Activated naive CD4-positive, alpha-beta T cell treated with anti-CD3 and anti-CD28 coated beads, Interleukin-2, amount 50 U/mL, for 72 hours (primary cell): ENCODE measurements around the gene MZT2B. TPM values are rescaled to one million over a fixed set of nuclear protein-coding genes. Genes with fewer than 3 reads are reported as not detected.
"Not testable (repeated sequence)": the region's sequence is repeated elsewhere in the genome, so short reads cannot be mapped to it uniquely, and the experiment has no call there.

Source experiments
- ATAC-seq, 2 donors: fragments of 150-1000 bp; cut with Tn5 transposase; 2 replicates each; pipeline ENCODE4 v1.10.0; 2021; ENCODE audit warnings: mild to moderate bottlenecking in 2 of 2, moderate library complexity in 2 of 2
- DNase-seq, 2 donors: peaks; one replicate each; pipeline ENCODE4 v3.0.0; 2021 to 2022; ENCODE audit warnings: low spot score in 2 of 2
- H3K27ac Mint-ChIP-seq, 2 donors: one replicate each; pipeline ENCODE4 v1.8.0; 2022; ENCODE audit warnings: mild to moderate bottlenecking in 2 of 2, mixed read lengths in 2 of 2
- H3K36me3 Mint-ChIP-seq, 2 donors: one replicate each; pipeline ENCODE4 v1.8.0; 2022; ENCODE audit warnings: mixed read lengths in 2 of 2
- H3K9me3 Mint-ChIP-seq, 2 donors: one replicate each; pipeline ENCODE4 v1.8.0; 2022; ENCODE audit warnings: mixed read lengths in 2 of 2
- total RNA-seq, 2 donors: library from RNA; stranded (reverse); gene quantifications; one replicate each; pipeline ENCODE4 v1.2.3, GENCODE V29; 2022

The MZT2B gene
- total RNA-seq, 2 donors from 2014 or later, result 392 to 450 TPM

DNA sequence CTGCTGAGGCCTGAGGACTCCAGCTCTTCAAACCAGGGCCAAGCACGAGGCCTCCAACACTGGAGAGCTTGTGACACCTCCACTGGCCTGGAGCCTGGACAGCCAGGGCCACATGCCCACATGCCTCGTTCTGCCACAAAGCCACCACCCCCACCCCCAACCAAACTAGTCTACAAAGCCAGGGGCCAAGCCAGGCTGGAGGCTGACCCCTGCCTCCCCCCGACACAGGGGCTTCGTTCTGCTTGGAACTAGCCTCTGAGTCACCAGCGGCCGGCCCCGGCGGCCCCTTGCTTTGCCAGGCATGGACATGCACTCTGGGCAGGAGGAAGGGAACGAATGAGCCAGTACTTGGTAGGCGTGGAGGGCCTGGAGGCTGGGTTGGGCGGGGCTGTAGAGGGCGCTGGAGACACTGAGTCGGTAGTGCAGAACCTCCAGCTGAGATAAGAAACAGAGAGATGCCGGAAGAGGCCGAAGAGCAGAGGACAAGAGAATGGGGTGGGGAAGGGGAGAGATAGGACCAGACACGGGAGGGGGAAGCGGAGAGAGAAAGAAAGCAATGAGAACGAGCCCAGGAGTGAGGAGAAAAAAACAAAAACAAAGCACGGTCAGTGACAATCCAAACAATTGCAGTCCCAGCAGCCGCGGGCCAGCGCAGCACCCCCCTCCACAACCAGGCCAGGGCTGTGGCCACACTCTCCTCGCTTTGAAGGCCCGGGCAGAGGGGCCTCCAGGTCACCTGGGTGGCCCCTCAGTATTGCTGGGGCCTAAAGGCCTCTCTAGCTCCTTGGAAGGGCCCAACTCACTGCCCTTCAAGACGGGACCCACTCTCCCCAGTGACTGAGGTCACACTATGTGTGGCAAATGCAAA, 21.0 kb upstream of the MZT2B start:
- H3K9me3 Mint-ChIP-seq, H3K27ac Mint-ChIP-seq, ATAC-seq, DNase-seq: not testable (repeated sequence)
- H3K36me3 Mint-ChIP-seq, result peaks cover 6 to 14% of the 10 kb centered on the region in 2 donors

DNA sequence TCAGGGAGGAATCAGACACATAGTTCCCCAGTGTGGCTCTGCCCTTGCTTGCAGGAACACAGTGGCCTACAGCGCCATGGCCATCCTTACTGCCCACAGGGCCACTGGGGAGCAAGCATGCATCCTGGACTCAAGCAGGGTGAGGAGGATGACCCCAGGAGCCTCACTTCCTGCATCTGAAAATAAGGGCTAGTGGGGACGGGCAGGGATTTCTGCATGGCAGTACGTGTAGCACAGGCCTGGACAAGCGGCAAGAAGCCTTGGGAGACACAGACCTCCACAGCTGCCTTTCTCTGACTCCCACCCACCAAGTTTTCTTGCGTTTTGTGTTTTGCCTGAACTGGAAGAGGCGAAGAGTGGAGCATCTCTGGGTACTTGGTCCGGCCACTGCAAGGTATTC, 19.6 kb upstream of the MZT2B start:
- H3K9me3 Mint-ChIP-seq, ATAC-seq, H3K27ac Mint-ChIP-seq, DNase-seq: not testable (repeated sequence)
- H3K36me3 Mint-ChIP-seq, result peaks cover 9 to 19% of the 10 kb centered on the region in 2 donors

DNA sequence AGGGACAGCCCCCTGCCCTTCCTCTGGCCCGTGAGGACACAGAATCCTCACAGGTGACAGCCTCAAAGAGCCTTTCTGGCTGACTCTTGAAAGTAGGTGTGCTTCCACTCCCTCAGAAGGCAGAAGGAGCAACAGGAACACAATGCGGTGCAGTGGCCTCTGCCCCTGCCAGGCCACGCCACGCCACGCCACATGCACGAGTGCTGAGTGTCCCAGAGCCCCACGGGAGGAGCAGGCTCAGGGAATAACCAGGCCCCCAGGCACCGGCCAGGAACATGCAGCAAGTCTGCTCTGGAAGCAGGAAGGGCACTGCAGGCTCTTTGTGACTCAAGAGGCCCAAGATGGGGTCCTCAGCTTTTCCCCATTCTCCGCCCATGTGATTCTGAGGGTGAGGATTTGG, 19.1 kb upstream of the MZT2B start:
- no peaks in the 10 kb centered on the region for H3K9me3 Mint-ChIP-seq

DNA sequence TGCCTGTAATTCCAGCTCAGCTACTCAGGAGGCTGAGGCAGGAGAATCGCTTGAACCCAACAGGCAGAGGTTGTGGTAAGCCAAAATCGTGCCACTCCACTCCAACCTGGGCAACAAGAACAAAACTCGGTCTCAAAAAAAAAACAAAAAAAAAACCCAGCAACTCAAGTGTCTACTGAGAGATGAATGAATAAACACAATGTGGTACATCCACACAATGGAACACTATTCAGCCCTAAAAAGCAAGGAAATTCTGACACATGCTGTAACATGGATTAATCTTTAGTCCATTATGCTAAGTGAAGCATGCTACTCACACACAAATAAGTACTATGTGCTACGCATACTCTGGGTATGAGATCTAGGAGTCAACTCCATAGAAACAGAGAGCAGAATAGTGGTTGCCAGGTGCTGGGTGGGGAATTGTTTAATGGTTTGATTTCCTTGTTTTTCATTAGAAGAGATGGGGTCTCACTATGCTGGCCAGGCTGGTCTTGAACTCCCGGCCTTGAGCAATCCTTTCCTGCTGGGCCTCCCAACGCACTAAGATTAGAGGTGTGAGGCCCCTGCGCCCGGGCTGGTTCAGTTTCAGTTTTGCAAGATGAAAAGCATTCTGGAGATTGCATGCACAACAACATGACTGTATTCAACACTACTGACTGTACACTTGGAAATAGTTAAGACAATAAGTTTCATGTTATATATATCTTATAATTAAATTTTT, 16.6 kb upstream of the MZT2B start:
- Mint-ChIP-seq H3K9me3 (no peaks in the 10 kb centered on the region), H3K36me3 (peaks cover 19 to 29% of the 10 kb centered on the region in 2 donors), H3K27ac (no peak overlapping the region)
- DNase-seq (no peak), ATAC-seq (no peak)

More for the DNA sequence above, 19.1 kb upstream of the MZT2B start:
- DNase-seq (no peak), ATAC-seq (no peak)
- H3K36me3 Mint-ChIP-seq, result peaks cover 14 to 24% of the 10 kb centered on the region in 2 donors
- H3K27ac Mint-ChIP-seq, result no peak overlapping the region

DNA sequence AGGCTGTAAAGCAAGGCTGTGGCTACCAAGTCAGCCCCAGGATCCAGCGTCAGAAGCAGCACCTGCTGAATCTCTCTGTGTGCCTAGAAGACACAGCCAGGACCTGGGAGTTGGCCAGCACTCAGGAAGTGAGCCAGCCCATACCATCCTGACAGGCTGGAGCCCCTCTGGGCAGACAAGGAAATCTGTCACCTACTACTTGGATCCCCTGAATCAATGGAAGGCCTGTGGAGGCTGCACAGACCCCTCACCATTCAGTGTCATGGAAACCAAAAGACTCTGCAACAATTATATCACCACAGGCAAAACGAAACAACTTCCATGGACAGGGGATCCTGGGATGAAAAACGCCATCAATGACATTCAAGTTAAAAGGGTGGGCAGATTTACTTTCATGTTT, 15.5 kb upstream of the MZT2B start:
- not testable (repeated sequence) for ATAC-seq, DNase-seq, H3K9me3 Mint-ChIP-seq
- H3K36me3 Mint-ChIP-seq, result peaks cover 19 to 29% of the 10 kb centered on the region in 2 donors
- H3K27ac Mint-ChIP-seq, result peak overlapping the region in 1 of 2 donors; percentile 54

DNA sequence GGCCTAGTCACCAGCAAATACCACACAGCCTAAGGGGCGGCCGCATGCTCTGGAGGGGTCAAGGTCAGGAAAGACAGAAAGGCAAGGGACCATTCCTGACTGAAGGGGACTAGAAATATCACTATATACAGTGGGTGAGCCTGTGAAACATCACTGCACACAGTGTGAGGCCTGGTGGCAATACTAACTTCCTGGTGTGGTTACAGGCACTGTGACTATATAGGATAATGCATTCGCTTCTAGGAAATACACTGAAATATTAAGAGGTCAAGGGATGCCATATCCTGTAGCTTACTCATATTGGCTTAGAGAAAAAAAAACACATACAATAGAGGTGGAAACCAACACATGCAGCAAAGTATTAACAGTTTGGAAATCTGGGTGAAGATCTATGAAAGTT, 12.9 kb upstream of the MZT2B start:
- not testable (repeated sequence) for H3K9me3 Mint-ChIP-seq, DNase-seq
- peaks cover 18 to 27% of the 10 kb centered on the region in 2 donors for H3K36me3 Mint-ChIP-seq
- ATAC-seq, result peak; percentile 76 to 97
- H3K27ac Mint-ChIP-seq, result peak overlapping the region in 1 of 2 donors; percentile 53

DNA sequence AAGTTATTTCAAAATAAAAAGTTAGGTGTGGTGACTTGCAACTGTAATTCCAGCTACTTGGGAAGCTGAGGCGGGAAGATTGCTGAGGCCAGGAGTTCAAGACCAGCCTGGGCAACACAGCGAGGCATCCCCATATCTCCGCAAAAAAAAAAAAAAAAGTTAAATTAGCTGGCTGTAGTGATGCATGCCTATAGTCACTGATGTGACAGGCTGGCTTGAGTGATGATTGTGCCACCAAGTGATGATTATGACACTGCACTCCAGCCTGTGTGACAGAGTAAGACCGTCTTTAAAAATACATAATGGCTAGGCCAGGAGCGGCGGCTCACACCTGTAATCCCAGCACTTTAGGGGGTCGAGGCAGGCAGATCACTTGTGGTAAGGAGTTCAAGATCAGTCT, 12.2 kb upstream of the MZT2B start:
- DNase-seq (no peak), ATAC-seq (no peak)
- H3K9me3 Mint-ChIP-seq, result no peaks in the 10 kb centered on the region
- H3K27ac Mint-ChIP-seq, result peak overlapping the region in 1 of 2 donors; percentile 53
- peaks cover 14 to 21% of the 10 kb centered on the region in 2 donors for H3K36me3 Mint-ChIP-seq

DNA sequence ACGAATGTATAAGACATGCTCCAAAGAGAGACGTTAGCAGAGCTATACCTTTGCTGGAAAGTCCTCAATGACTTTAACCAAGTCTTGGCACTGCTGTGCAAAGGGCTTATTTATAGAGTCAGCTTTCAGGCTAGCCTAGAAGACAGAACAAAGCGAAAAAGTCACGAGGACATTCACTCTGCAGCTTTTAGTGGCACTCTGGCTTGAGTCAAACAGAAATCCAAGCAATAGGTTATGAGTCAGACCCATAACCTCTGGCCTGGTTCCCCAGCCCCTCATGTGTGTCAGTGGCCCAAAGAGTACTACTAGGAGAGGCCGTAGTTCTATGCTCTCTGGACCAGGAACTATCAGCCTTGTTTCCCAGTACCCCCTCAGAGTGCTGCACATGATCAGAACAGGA, 7.2 kb upstream of the MZT2B start:
- H3K36me3 Mint-ChIP-seq, H3K9me3 Mint-ChIP-seq, DNase-seq: not testable (repeated sequence)
- H3K27ac Mint-ChIP-seq, result peak overlapping the region in 1 of 2 donors; percentile 22
- ATAC-seq, result peak; percentile 75 to 89

DNA sequence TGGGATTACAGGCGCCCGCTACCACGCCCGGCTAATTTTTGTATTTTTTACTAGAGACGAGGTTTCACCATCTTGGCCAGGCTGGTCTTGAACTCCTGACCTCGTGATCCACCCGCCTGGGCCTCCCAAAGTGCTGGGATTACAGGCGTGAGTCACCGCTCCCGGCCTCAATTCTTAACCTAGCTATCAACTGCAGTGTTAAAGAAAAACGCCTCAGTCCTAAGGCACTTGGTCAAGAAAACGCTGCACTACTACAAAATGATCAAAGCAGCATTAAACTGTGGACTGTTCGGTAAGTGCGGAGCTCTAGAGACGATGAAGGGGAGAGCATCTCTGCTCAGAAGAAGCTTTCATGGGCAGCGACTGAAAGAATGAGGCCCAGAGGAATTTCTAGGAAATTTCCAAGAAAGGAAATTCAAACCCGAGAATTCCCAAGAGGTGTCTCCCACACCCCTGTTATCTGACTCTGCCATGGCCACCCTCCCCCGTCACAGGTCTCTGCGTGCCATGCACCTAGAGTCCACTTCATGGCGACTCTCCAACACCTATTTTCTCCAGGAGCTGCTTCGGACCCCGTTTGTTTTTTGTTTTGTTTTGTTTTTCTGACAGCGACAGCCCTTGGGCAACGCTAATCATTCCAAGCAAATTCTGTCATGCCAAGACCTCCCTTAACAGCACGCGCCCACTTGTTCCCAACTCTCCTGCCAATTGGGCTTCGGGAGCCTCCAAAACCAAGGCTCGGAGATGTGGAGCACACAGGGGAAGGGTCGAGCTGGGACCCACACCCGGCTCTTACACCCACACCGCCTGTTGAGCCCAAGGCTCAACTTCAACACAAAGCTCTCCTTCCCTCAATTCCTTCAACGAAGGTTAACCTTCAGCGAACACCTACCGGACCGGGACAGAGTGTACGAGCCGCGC, 1.4 kb upstream of the MZT2B start:
- not testable (repeated sequence) for H3K9me3 Mint-ChIP-seq, DNase-seq, ATAC-seq
- Mint-ChIP-seq H3K27ac (peak overlapping the region; percentile 97 to 98), H3K36me3 (peaks cover 12 to 22% of the 10 kb centered on the region in 2 donors)

DNA sequence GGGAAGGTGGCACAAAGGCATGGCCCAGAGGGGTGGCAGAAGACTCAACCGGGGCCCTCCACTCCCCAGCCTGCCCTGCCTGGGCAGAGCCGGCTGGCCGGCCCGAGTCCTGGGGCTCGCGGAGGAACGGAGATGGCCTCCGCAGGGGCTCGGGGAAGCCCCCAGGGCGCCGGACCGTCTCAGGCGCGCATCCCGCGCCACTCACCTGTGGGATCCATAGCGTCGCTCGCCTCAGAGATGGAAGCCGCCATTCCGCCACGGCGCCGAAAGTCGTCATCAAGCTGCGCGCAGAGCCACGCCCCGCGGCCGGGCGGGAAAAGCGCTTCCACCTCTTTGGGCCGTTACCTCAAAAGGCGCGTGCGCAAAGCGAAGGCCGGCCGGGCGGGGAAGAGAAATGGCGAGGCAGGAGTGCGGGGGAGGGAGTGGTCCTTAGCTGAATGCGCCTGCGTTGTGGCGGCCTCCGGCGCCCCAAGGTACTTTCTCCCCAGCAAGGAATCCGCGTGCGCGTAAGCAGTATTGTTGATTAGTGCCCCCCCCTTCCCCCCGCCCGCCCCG, 660 bp upstream of the MZT2B start, which contains the start of gene SMPD4:
TSS of gene SMPD4 (minus strand) at position 278 of the 555 bp plus-strand sequence. CDS start 5,010 bp downstream, outside the sequence.
- H3K36me3 Mint-ChIP-seq, result peaks cover 12 to 22% of the 10 kb centered on the region in 2 donors
- no peaks in the 10 kb centered on the region for H3K9me3 Mint-ChIP-seq
- peak; percentile 94 to 98 for DNase-seq
- peak within 1 kb of the TSS; percentile 97 to 98 for H3K27ac Mint-ChIP-seq
- ATAC-seq, result peak; percentile 68 to 77

DNA sequence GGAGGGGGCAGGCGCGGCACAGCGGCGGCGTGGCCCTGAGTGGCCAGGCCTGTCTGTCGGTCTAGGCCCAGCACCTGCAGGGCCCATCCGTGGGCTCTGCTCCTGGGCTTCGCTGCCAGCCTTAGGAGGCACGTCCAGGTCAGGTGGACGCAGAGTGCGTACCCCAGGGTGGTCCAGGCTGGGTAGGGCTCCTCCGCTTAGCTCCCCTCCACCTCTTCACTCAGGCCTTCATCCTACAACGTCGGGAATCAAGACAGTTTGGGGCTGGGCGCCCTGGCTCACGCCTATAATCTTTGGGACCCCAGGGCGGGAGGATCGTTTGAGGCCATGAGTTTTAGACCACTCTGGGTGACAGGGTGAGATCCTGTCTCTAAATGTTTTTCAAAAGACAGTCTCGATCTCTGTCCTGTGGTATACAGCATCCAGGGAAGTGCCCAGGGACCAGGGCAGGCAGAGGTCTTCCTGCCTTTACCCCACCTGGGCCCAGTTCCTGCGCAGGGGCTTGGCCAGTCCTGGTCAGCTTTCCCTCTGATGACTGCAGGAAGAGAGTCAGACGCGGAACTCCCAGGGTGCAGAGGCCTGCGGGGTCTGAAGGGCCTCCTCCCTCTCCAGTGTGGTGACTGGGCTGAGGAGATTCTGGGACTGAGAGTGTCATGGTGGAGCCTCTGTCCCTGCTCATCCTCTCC, 907 bp downstream of the MZT2B start:
- H3K9me3 Mint-ChIP-seq, DNase-seq: not testable (repeated sequence)
- peak in 1 of 2 donors; percentile 43 for ATAC-seq
- H3K27ac Mint-ChIP-seq, result peak overlapping the region; percentile 93 to 96
- peaks cover 12 to 19% of the 10 kb centered on the region in 2 donors for H3K36me3 Mint-ChIP-seq

DNA sequence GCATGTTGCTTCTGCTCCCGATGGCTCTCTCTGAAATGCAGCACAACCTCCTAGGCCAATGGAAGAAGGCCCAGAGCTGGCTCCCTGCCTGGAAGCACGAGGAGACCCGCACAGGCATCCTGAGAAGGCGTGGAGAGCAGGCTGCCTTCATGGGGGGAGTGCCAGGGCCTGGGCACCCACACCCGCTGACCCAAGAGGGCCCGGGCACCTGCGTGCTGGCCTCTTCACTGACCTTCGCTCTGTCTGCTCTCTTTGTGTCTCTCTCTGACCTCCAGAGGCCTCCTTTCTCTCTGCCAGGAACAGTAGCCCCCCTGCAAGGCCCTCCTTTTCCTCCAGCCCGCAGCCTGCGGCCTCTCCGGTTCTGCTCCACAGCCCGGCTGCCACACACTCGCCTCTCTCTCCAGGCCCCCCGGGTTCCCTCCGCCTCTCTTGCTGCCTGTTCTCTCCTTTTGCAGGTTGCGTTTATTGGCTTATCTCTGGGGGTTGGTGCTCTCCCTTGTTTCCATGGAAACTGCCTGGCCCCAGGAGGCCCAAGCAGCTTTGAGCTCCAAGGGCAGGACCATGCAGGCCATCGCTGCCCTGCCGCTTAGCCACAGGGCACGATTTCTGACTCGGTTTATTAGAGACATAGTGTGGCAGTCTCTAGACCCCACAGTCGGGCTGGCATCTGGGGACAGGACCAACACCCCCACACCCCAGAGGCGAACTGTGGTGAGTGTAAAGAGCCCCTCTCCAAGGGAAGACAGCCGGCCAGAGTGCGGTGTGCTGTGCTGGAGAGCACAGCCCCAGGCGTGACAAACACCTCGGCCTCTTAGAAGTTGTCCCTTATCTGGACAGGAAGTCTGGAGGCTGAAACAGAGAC, 1.7 kb downstream of the MZT2B start:
- H3K36me3 Mint-ChIP-seq, result peaks cover 12 to 18% of the 10 kb centered on the region in 2 donors
- no peaks in the 10 kb centered on the region for H3K9me3 Mint-ChIP-seq
- DNase-seq (no peak), ATAC-seq (no peak)
- peak overlapping the region; percentile 93 to 96 for H3K27ac Mint-ChIP-seq

DNA sequence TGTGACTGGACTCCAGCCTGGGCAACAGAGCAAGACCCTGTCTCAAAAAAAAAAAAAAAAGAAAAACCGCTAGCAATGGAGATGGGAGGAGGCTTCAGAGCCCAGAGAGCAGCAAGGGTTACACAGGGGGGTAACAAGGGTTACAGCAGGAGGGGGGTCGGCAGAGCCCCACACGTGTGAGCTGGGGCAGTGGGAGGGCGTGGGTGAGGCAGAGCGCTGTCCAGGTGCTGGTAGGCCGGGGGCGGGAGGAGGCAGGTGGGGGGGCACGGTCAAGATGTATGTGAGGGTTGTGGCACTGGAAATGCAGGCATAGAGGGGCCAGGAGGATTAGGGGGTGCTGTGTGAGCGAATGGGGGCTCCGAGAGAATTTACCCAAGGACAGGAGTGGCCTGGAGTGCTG, 3.4 kb downstream of the MZT2B start:
- Mint-ChIP-seq H3K36me3 (peaks cover 12 to 18% of the 10 kb centered on the region in 2 donors), H3K27ac (peak overlapping the region; percentile 92 to 93), H3K9me3 (no peaks in the 10 kb centered on the region)
- DNase-seq (no peak), ATAC-seq (no peak)

DNA sequence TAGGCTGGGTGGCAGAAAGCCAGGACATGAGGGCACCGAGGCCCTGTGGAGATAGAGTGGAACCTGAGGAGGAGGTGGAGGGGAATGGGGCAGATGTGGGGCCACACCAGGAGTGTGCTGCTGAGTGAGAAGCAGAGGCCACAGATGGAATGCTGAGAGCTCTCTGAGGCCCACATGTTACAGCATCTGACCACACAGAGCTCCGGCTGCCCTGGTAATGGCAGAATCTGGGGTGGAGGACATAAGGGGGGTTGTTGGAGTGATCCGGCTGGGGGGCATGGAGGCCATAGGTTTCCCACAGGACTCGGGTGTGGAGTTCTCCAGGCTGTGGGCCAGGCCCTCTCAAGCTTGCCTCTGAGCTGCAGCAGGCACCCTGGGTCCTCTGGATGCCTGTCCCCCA, 3.8 kb downstream of the MZT2B start:
- peaks cover 9 to 14% of the 10 kb centered on the region in 2 donors for H3K36me3 Mint-ChIP-seq
- DNase-seq (no peak), ATAC-seq (no peak)
- H3K27ac Mint-ChIP-seq, result peak overlapping the region; percentile 92 to 93
- no peaks in the 10 kb centered on the region for H3K9me3 Mint-ChIP-seq

DNA sequence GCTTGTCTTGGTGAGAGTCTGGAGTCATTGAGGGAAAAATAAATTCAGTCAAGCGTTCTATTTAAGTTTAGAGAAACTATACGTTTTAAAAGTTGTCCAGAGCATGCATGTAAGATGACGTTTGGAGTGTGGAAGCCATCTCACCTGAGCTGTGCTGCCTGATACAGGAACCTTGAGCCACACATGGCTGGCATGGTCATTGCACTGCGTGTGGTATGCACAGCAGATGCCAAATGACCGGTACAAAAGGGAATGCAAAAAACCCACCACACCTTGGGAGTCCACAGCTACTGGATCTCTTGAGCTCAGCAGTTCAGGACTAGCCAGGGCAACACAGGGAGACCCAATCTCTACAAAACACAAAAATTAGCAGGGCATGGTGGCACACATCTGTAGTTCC, 4.3 kb downstream of the MZT2B start:
- no peaks in the 10 kb centered on the region for H3K9me3 Mint-ChIP-seq
- ATAC-seq (no peak), DNase-seq (no peak)
- H3K27ac Mint-ChIP-seq, result peak overlapping the region; percentile 44 to 93
- peaks cover 5 to 11% of the 10 kb centered on the region in 2 donors for H3K36me3 Mint-ChIP-seq
